Mucosa of rectum (tissue), 2 donors: ENCODE data around the gene CLIP2.
"Not testable (repeated sequence)": the region's sequence is repeated elsewhere in the genome, so short reads cannot be mapped to it uniquely, and the experiment has no call there.

Source experiments
- H3K27ac ChIP-seq, 2 donors: one replicate each; pipeline ENCODE4 v1.7.0; 2013; ENCODE audit warnings: inconsistent platforms in 2 of 2, low read depth in 2 of 2, low read length in 2 of 2
- H3K27me3 ChIP-seq, 2 donors: one replicate each; pipeline ENCODE4 v1.7.0; 2013; ENCODE audit warnings: low read length in 2 of 2; ENCODE audit not compliant: control insufficient read depth in 2 of 2, insufficient read depth in 2 of 2
- H3K36me3 ChIP-seq, 2 donors: one replicate each; pipeline ENCODE4 v1.7.0; 2013; ENCODE audit warnings: low read length in 2 of 2; ENCODE audit not compliant: control insufficient read depth in 2 of 2, insufficient read depth in 2 of 2
- H3K4me1 ChIP-seq, 2 donors: one replicate each; pipeline ENCODE4 v1.7.0; 2013; ENCODE audit warnings: low read length in 2 of 2, mild to moderate bottlenecking in 1 of 2; ENCODE audit not compliant: control insufficient read depth in 2 of 2, insufficient read depth in 2 of 2
- H3K4me3 ChIP-seq, 2 donors: one replicate each; pipeline ENCODE4 v1.7.0; 2013; ENCODE audit warnings: low read length in 2 of 2
- H3K9ac ChIP-seq, 2 donors: one replicate each; pipeline ENCODE4 v1.7.0; 2013; ENCODE audit warnings: low read length in 2 of 2, low read depth in 1 of 2, mild to moderate bottlenecking in 1 of 2
- H3K9me3 ChIP-seq, 2 donors: one replicate each; pipeline ENCODE4 v1.7.0; 2013; ENCODE audit warnings: low read length in 2 of 2; ENCODE audit not compliant: control insufficient read depth in 2 of 2
- donor health status: healthy.
- donor health status: Normal muscosa, but diverticular disease.

Gene CLIP2

GRCh38 chr7:74384854-74385253, 95.6 kb downstream of the CLIP2 start:
- not testable (repeated sequence) for H3K27me3 ChIP-seq, H3K9ac ChIP-seq, H3K9me3 ChIP-seq, H3K4me1 ChIP-seq, H3K4me3 ChIP-seq, H3K27ac ChIP-seq
- H3K36me3 ChIP-seq = peaks cover 17 to 24% of the 10 kb centered on the region in 2 donors

GRCh38 chr7:74387606-74388005, 98.4 kb downstream of the CLIP2 start:
- no peak overlapping the region for H3K9ac ChIP-seq
- no peaks in the 10 kb centered on the region for H3K4me1 ChIP-seq
- no peaks in the 10 kb centered on the region for H3K9me3 ChIP-seq
- H3K27me3 ChIP-seq = no peaks in the 10 kb centered on the region
- H3K4me3 ChIP-seq = no peak overlapping the region
- H3K27ac ChIP-seq = no peak overlapping the region
- peaks cover 14 to 25% of the 10 kb centered on the region in 2 donors for H3K36me3 ChIP-seq

- Histone ChIP-seq H3K9ac (no peak overlapping the region), H3K36me3 (peaks cover 14 to 22% of the 10 kb centered on the region in 2 donors), H3K27ac (no peak overlapping the region), H3K9me3 (no peaks in the 10 kb centered on the region), H3K4me1 (no peaks in the 10 kb centered on the region), H3K27me3 (no peaks in the 10 kb centered on the region), H3K4me3 (no peak overlapping the region)
Observed at GRCh38 chr7:74388880-74389415, 99.7 kb downstream of the CLIP2 start.

GRCh38 chr7:74393722-74394121, 104.5 kb downstream of the CLIP2 start:
- H3K27ac ChIP-seq, H3K27me3 ChIP-seq, H3K4me1 ChIP-seq, H3K9me3 ChIP-seq, H3K9ac ChIP-seq, H3K4me3 ChIP-seq: not testable (repeated sequence)
- peaks cover 26 to 29% of the 10 kb centered on the region in 2 donors for H3K36me3 ChIP-seq

GRCh38 chr7:74394601-74395000, 105.4 kb downstream of the CLIP2 start:
- peaks cover 23% of the 10 kb centered on the region in 2 donors for H3K36me3 ChIP-seq

GRCh38 chr7:74395745-74396311, 106.6 kb downstream of the CLIP2 start:
- H3K9ac ChIP-seq = no peak overlapping the region
- H3K4me1 ChIP-seq = no peaks in the 10 kb centered on the region
- H3K4me3 ChIP-seq = no peak overlapping the region
- no peaks in the 10 kb centered on the region for H3K27me3 ChIP-seq
- H3K9me3 ChIP-seq = no peaks in the 10 kb centered on the region
- no peak overlapping the region for H3K27ac ChIP-seq
- H3K36me3 ChIP-seq = peaks cover 27% of the 10 kb centered on the region in 2 donors

More at GRCh38 chr7:74394601-74395000, 105.4 kb downstream of the CLIP2 start:
- H3K9ac ChIP-seq, H3K27ac ChIP-seq, H3K4me1 ChIP-seq, H3K27me3 ChIP-seq, H3K9me3 ChIP-seq, H3K4me3 ChIP-seq: not testable (repeated sequence)

- Histone ChIP-seq H3K27ac (no peak overlapping the region), H3K27me3 (no peaks in the 10 kb centered on the region), H3K36me3 (peaks cover 27 to 31% of the 10 kb centered on the region in 2 donors), H3K4me3 (no peak overlapping the region), H3K9ac (no peak overlapping the region), H3K9me3 (no peaks in the 10 kb centered on the region), H3K4me1 (no peaks in the 10 kb centered on the region)
Observed at GRCh38 chr7:74396993-74397392, 107.8 kb downstream of the CLIP2 start.

GRCh38 chr7:74398426-74398825, 109.2 kb downstream of the CLIP2 start:
- H3K27ac ChIP-seq = no peak overlapping the region
- no peaks in the 10 kb centered on the region for H3K27me3 ChIP-seq
- peaks cover 33 to 34% of the 10 kb centered on the region in 2 donors for H3K36me3 ChIP-seq
- H3K9me3 ChIP-seq = no peaks in the 10 kb centered on the region
- no peak overlapping the region for H3K4me3 ChIP-seq
- no peak overlapping the region for H3K9ac ChIP-seq
- no peaks in the 10 kb centered on the region for H3K4me1 ChIP-seq

- peaks cover 34 to 39% of the 10 kb centered on the region in 2 donors for H3K36me3 ChIP-seq
- no peaks in the 10 kb centered on the region for H3K9me3 ChIP-seq
- no peak overlapping the region for H3K4me3 ChIP-seq
- no peak overlapping the region for H3K9ac ChIP-seq
- H3K27me3 ChIP-seq = no peaks in the 10 kb centered on the region
- no peaks in the 10 kb centered on the region for H3K4me1 ChIP-seq
- H3K27ac ChIP-seq = no peak overlapping the region
Observed at GRCh38 chr7:74399006-74399405, 109.8 kb downstream of the CLIP2 start.

GRCh38 chr7:74400420-74401136, 111.4 kb downstream of the CLIP2 start:
- peaks cover 40 to 44% of the 10 kb centered on the region in 2 donors for H3K36me3 ChIP-seq
- no peaks in the 10 kb centered on the region for H3K27me3 ChIP-seq
- no peak overlapping the region for H3K4me3 ChIP-seq
- no peak overlapping the region for H3K27ac ChIP-seq
- no peaks in the 10 kb centered on the region for H3K9me3 ChIP-seq
- no peak overlapping the region for H3K9ac ChIP-seq
- no peaks in the 10 kb centered on the region for H3K4me1 ChIP-seq
